IMR-90 (cell line): Measurements from ENCODE around the gene GORASP1. TPM values are rescaled to one million over a fixed set of nuclear protein-coding genes. Genes with fewer than 3 reads are reported as not detected.

Experiments
- ATAC-seq: fragments of 200-7000 bp; cut with Tn5 transposase; 2 replicates; pipeline ENCODE4 v1.9.1; 2020; ENCODE audit warnings: low read depth, mild to moderate bottlenecking, moderate library complexity
- BruUV-seq: library from RNA; stranded (reverse); fragments of 400-500 nt; replicated peaks from 2 replicates; lab custom pipeline; 2021; lab: Mats Ljungman, UMichigan
- CTCF ChIA-PET: fragments of 300-600 bp; formaldehyde crosslinking; extraction: SDS; loops from one replicate; lab custom pipeline; 2021; ENCODE audit warnings: antibody characterized with exemption; lab: Yijun Ruan, JAX
- POLR2A ChIA-PET: fragments of 300-600 bp; sonication (Branson Sonifier 250); formaldehyde crosslinking; loops from one replicate; lab custom pipeline; 2022; ENCODE audit warnings: antibody characterized with exemption; ENCODE audit not compliant: unreplicated experiment; lab: Charles Lee
- DNase-seq: peaks from one replicate; pipeline ENCODE4 v3.0.0; 2013
- H2AFZ ChIP-seq: replicated peaks from 2 replicates; pipeline ENCODE3; 2013; ENCODE audit warnings: low read length, mild to moderate bottlenecking; ENCODE audit not compliant: poor library complexity
- H2AK5ac ChIP-seq: 2 replicates; pipeline ENCODE4 v1.6.1; 2013; ENCODE audit warnings: low read depth, low read length, inconsistent platforms
- H2AK9ac ChIP-seq: replicated peaks from 2 replicates; pipeline ENCODE3; 2013; ENCODE audit warnings: mild to moderate bottlenecking, low read depth, low read length, moderate library complexity; ENCODE audit not compliant: poor library complexity
- H2BK120ac ChIP-seq: 2 replicates; pipeline ENCODE4 v1.6.1; 2013; ENCODE audit warnings: low read depth, low read length, inconsistent platforms
- H2BK15ac ChIP-seq: 3 replicates; pipeline ENCODE4 v1.6.1; 2013; ENCODE audit warnings: low read depth, low read length, inconsistent platforms
- H2BK20ac ChIP-seq: 2 replicates; pipeline ENCODE4 v1.6.1; 2013; ENCODE audit warnings: low read depth, mild to moderate bottlenecking, inconsistent platforms, low read length, moderate library complexity
- H2BK5ac ChIP-seq: 2 replicates; pipeline ENCODE4 v1.6.1; 2013; ENCODE audit warnings: mild to moderate bottlenecking, low read depth, low read length, inconsistent platforms; ENCODE audit not compliant: poor library complexity, severe bottlenecking
- H3K14ac ChIP-seq: replicated peaks from 2 replicates; pipeline ENCODE4 v1.6.1; 2013; ENCODE audit warnings: low read depth, low read length, inconsistent platforms
- H3K18ac ChIP-seq: 2 replicates; pipeline ENCODE4 v1.6.1; 2013; ENCODE audit warnings: low read depth, low read length, control low read depth
- H3K23ac ChIP-seq: 2 replicates; pipeline ENCODE4 v1.6.1; 2013; ENCODE audit warnings: low read depth, low read length, inconsistent platforms
- H3K27ac ChIP-seq: 2 replicates; pipeline ENCODE4 v1.5.1; 2013; ENCODE audit warnings: mild to moderate bottlenecking, control low read depth, low read length; ENCODE audit not compliant: insufficient read depth
- H3K27me3 ChIP-seq: 2 replicates; pipeline ENCODE4 v1.6.1; 2013; ENCODE audit warnings: low read length; ENCODE audit not compliant: control insufficient read depth, insufficient read depth
- H3K36me3 ChIP-seq: 2 replicates; pipeline ENCODE4 v1.6.1; 2013; ENCODE audit warnings: low read length, mixed read lengths; ENCODE audit not compliant: control insufficient read depth, insufficient read depth
- H3K4ac ChIP-seq: 2 replicates; pipeline ENCODE4 v1.6.1; 2013; ENCODE audit warnings: low read depth, low read length, inconsistent platforms
- H3K4me1 ChIP-seq: 2 replicates; pipeline ENCODE4 v1.6.1; 2013; ENCODE audit warnings: low read length, mixed read lengths; ENCODE audit not compliant: control insufficient read depth, insufficient read depth
- H3K4me2 ChIP-seq: 2 replicates; pipeline ENCODE4 v1.6.1; 2013; ENCODE audit warnings: low read depth, mild to moderate bottlenecking, control low read depth, low read length, moderate library complexity
- H3K4me3 ChIP-seq: 2 replicates; pipeline ENCODE4 v1.5.1; 2013; ENCODE audit warnings: low read depth, mild to moderate bottlenecking, control low read depth, low read length, moderate library complexity; ENCODE audit not compliant: insufficient read depth
- H3K56ac ChIP-seq: 2 replicates; pipeline ENCODE4 v1.6.1; 2013; ENCODE audit warnings: low read length, inconsistent platforms; ENCODE audit not compliant: insufficient read depth; ENCODE audit errors: extremely low read depth
- H3K79me1 ChIP-seq, 2 experiments: 2 replicates each; pipeline ENCODE4 v1.6.1; 2013; ENCODE audit warnings: low read length in 2 of 2, inconsistent platforms in 1 of 2, low read depth in 1 of 2
- H3K9ac ChIP-seq: 2 replicates; pipeline ENCODE4 v1.6.1; 2013; ENCODE audit warnings: low read depth, low read length, control low read depth
- H3K9me1 ChIP-seq: 2 replicates; pipeline ENCODE4 v1.6.1; 2013; ENCODE audit warnings: low read length, inconsistent platforms; ENCODE audit not compliant: insufficient read depth
- H3K9me3 ChIP-seq: 2 replicates; pipeline ENCODE4 v1.6.1; 2013; ENCODE audit warnings: low read length; ENCODE audit not compliant: control insufficient read depth, insufficient read depth
- H4K20me1 ChIP-seq: 2 replicates; pipeline ENCODE4 v1.6.1; 2013; ENCODE audit warnings: low read length, inconsistent platforms; ENCODE audit not compliant: insufficient read depth
- H4K5ac ChIP-seq: 2 replicates; pipeline ENCODE4 v1.6.1; 2013; ENCODE audit warnings: mild to moderate bottlenecking, low read depth, low read length, control low read depth
- H4K8ac ChIP-seq, 2 experiments: 2 replicates each; pipeline ENCODE4 v1.6.1; 2013; ENCODE audit warnings: low read depth in 2 of 2, low read length in 2 of 2, control low read depth in 1 of 2, inconsistent platforms in 1 of 2
- H4K91ac ChIP-seq: 2 replicates; pipeline ENCODE4 v1.6.1; 2013; ENCODE audit warnings: low read depth, low read length, inconsistent platforms; ENCODE audit not compliant: insufficient read depth
- BHLHE40 ChIP-seq: fragments of 150-350 bp; IDR thresholded peaks from 2 replicates; pipeline ENCODE4 v1.6.1; 2016; ENCODE audit warnings: mild to moderate bottlenecking, low read depth, low read length
- CEBPB ChIP-seq: IDR thresholded peaks from 2 replicates; pipeline ENCODE4 v1.6.1; 2012; ENCODE audit warnings: low read depth, low read length, improper control_type of control experiment
- CHD1 ChIP-seq: IDR thresholded peaks from 2 replicates; pipeline ENCODE4 v1.6.1; 2012; ENCODE audit warnings: low read depth, low read length, improper control_type of control experiment
- CTCF ChIP-seq: conservative IDR thresholded peaks from 2 replicates; pipeline ENCODE4 v1.5.1; 2012; ENCODE audit warnings: mild to moderate bottlenecking, low read depth, low read length, improper control_type of control experiment
- FOS ChIP-seq: fragments of 150-350 bp; IDR thresholded peaks from 2 replicates; pipeline ENCODE4 v1.6.1; 2016; ENCODE audit warnings: low read depth, low read length
- MAFK ChIP-seq: IDR thresholded peaks from 2 replicates; pipeline ENCODE4 v1.6.1; 2012; ENCODE audit warnings: low read depth, low read length, improper control_type of control experiment
- MAZ ChIP-seq: IDR thresholded peaks from 2 replicates; pipeline ENCODE4 v1.6.1; 2012; ENCODE audit warnings: low read depth, mild to moderate bottlenecking, low read length, improper control_type of control experiment, moderate library complexity, borderline replicate concordance
- MXI1 ChIP-seq: IDR thresholded peaks from 2 replicates; pipeline ENCODE4 v1.6.1; 2012; ENCODE audit warnings: low read depth, mild to moderate bottlenecking, low read length, moderate library complexity, borderline replicate concordance
- NFE2L2 ChIP-seq: fragments of 150-350 bp; IDR thresholded peaks from 2 replicates; pipeline ENCODE4 v1.6.1; 2016; ENCODE audit warnings: low read depth, mild to moderate bottlenecking, low read length
- POLR2A ChIP-seq: IDR thresholded peaks from 2 replicates; pipeline ENCODE4 v1.6.1; 2012; ENCODE audit warnings: mild to moderate bottlenecking, low read depth, low read length
- RAD21 ChIP-seq: IDR thresholded peaks from 2 replicates; pipeline ENCODE4 v1.6.1; 2012; ENCODE audit warnings: low read length, improper control_type of control experiment
- RCOR1 ChIP-seq: IDR thresholded peaks from 2 replicates; pipeline ENCODE4 v1.6.1; 2012; ENCODE audit warnings: mild to moderate bottlenecking, low read length, improper control_type of control experiment; ENCODE audit not compliant: insufficient replicate concordance
- RFX5 ChIP-seq: IDR thresholded peaks from 2 replicates; pipeline ENCODE4 v1.8.0; 2012; ENCODE audit warnings: low read depth, mild to moderate bottlenecking, low read length, moderate library complexity
- SMC3 ChIP-seq: fragments of 150-350 bp; IDR thresholded peaks from 2 replicates; pipeline ENCODE4 v1.6.1; 2016; ENCODE audit warnings: low read depth, mild to moderate bottlenecking, antibody characterized with exemption, low read length, moderate library complexity
- WGBS, 2 experiments: methylation state at CpG; one replicate each; pipeline versions ENCODE4 v1.1.5 to v1.1.7; 2013; ENCODE audit warnings: missing lambda C conversion rate in 2 of 2; ENCODE audit not compliant: insufficient read length in 1 of 2; ENCODE audit errors: extremely low coverage in 2 of 2; 5-methylcytosine and 5-hydroxymethylcytosine counted together
- dilution Hi-C: fragments of 300-500 bp; cut with HindIII; formaldehyde crosslinking; loops from one replicate; pipeline ENCODE4 v1.14.3; 2018; ENCODE audit warnings: low sequenced_read_pairs; ENCODE audit not compliant: unreplicated experiment
- in situ Hi-C: fragments of 300-500 bp; cut with MboI; formaldehyde crosslinking; loops from 3 replicates; pipeline ENCODE4 v1.14.3; 2019; ENCODE audit warnings: low sequenced_read_pairs, inconsistent platforms, mixed read lengths
- intact Hi-C: fragments of 100-400 bp; cut with micrococcal nuclease; formaldehyde crosslinking; loops from 2 replicates; pipeline ENCODE4 v1.10.0; 2022
- polyA plus RNA-seq, 3 experiments: library from polyadenylated mRNA; depleted of rRNA; stranded (reverse); fragments of >200 nt; gene quantifications; 2 replicates each; pipeline ENCODE4 v1.2.3, GENCODE V29; 2012; ENCODE audit warnings: low replicate concordance in 1 of 3
- total RNA-seq: library from RNA; depleted of rRNA; stranded (reverse); fragments of >200 nt; gene quantifications from 2 replicates; pipeline ENCODE4 v1.2.3, GENCODE V29; 2012
- TF ChIP-seq, protein P1 (sequence below): fragments of 150-350 bp; IDR thresholded peaks from 2 replicates; pipeline ENCODE4 v1.6.1; 2016; ENCODE audit warnings: low read depth, mild to moderate bottlenecking, low read length, moderate library complexity, borderline replicate concordance
- TF ChIP-seq, protein P2 (sequence below): fragments of 150-350 bp; IDR thresholded peaks from 2 replicates; pipeline ENCODE4 v1.6.1; 2017; ENCODE audit warnings: mild to moderate bottlenecking, antibody characterized with exemption, low read length, low read depth

The GORASP1 gene
- total and polyA plus RNA-seq, 2 of the 4 experiments (the other 2 are of a cell fraction) = 35.0 to 56.6 TPM

DNA sequence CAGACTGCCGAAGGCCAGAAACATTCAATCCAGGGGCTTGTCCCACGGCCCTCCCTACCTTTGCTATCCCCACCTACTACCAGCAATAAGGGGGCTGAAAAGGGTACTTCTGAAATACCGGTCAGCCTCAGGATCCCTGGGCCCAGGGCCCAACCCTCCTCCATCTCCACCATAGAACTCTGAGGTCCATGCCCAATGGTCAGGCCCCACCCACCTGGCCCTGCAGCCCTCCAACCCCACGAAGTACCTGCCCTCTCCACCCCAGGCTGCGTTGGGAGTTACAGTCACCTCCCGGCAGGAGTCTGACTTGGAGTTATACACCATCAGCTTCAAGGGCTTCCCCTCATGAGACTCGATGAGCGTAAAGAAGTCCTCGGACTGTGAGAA is 6.9 kb downstream of the GORASP1 start:
- in situ Hi-C loops (no loop called here), dilution Hi-C loops (no loop called here), intact Hi-C loops (no loop called here)
- Histone ChIP-seq H3K27ac (no peak overlapping the region), H4K8ac (no peak overlapping the region), H3K27me3 (no peaks in the 10 kb centered on the region), H2AFZ (no peak overlapping the region), H2BK5ac (no peak overlapping the region), H3K23ac (no peak overlapping the region), H3K36me3 (peaks cover 44% of the 10 kb centered on the region), H2BK120ac (no peak overlapping the region), H3K9me3 (no peaks in the 10 kb centered on the region), H4K20me1 (peaks cover 55% of the 10 kb centered on the region), H3K4ac (no peak overlapping the region), H3K4me3 (no peak overlapping the region), H3K56ac (no peak overlapping the region), H3K9ac (no peak overlapping the region), H2BK15ac (no peak overlapping the region), H3K18ac (no peak overlapping the region), H2AK9ac (no peak overlapping the region), H2AK5ac (no peak overlapping the region), H4K91ac (no peak overlapping the region), H4K5ac (no peak overlapping the region), H3K4me1 (no peaks in the 10 kb centered on the region), H3K4me2 (no peak overlapping the region), H3K14ac (no peak overlapping the region), H3K79me1 (peaks cover 17 to 54% of the 10 kb centered on the region in 2 experiments), H3K9me1 (peaks cover 4% of the 10 kb centered on the region), H2BK20ac (no peak overlapping the region)
- ATAC-seq (no peak), DNase-seq (no peak)
- 83% methylated on average over 1 of the region's 9 CpGs; no CpG with 5 or more reads in 1 of the 2 experiments for WGBS, 2 experiments
- no TSS peak for BruUV-seq
- ChIA-PET CTCF (no interaction called here), POLR2A (no interaction called here)
- TF ChIP-seq POLR2A = no peak
- no peak for TF ChIP-seq MXI1
- TF ChIP-seq CTCF = no peak
- no peak for TF ChIP-seq CHD1
- TF ChIP-seq CEBPB = no peak
- TF ChIP-seq RAD21 = no peak
- no peak for TF ChIP-seq RCOR1
- TF ChIP-seq NFE2L2 = no peak
- TF ChIP-seq BHLHE40 = no peak
- no peak for TF ChIP-seq MAFK
- TF ChIP-seq, protein P1, sequence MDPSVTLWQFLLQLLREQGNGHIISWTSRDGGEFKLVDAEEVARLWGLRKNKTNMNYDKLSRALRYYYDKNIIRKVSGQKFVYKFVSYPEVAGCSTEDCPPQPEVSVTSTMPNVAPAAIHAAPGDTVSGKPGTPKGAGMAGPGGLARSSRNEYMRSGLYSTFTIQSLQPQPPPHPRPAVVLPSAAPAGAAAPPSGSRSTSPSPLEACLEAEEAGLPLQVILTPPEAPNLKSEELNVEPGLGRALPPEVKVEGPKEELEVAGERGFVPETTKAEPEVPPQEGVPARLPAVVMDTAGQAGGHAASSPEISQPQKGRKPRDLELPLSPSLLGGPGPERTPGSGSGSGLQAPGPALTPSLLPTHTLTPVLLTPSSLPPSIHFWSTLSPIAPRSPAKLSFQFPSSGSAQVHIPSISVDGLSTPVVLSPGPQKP = no peak
- TF ChIP-seq RFX5 = no peak
- TF ChIP-seq FOS = no peak
- no peak for TF ChIP-seq SMC3
- TF ChIP-seq, protein P2, sequence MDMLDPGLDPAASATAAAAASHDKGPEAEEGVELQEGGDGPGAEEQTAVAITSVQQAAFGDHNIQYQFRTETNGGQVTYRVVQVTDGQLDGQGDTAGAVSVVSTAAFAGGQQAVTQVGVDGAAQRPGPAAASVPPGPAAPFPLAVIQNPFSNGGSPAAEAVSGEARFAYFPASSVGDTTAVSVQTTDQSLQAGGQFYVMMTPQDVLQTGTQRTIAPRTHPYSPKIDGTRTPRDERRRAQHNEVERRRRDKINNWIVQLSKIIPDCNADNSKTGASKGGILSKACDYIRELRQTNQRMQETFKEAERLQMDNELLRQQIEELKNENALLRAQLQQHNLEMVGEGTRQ = no peak
- TF ChIP-seq MAZ = no peak
